Effector memory CD4-positive, alpha-beta T cell (primary cell): ENCODE data around the gene INPP5K.

ENCODE experiments used
- DNase-seq, 3 donors: peaks; one replicate each; pipeline ENCODE4 v3.0.0-alpha.2; 2020
- H3K27ac ChIP-seq: 2 replicates; pipeline ENCODE4 v1.7.0; 2013; ENCODE audit warnings: mild to moderate bottlenecking, low read length, moderate library complexity; ENCODE audit not compliant: insufficient read depth, poor library complexity, severe bottlenecking
- H3K27me3 ChIP-seq: replicated peaks from 2 replicates; pipeline ENCODE4 v1.7.0; 2013; ENCODE audit warnings: mild to moderate bottlenecking, low read length; ENCODE audit not compliant: insufficient read depth, control insufficient read depth, poor library complexity, severe bottlenecking
- H3K36me3 ChIP-seq: 2 replicates; pipeline ENCODE4 v1.7.0; 2013; ENCODE audit warnings: mild to moderate bottlenecking, low read length, moderate library complexity; ENCODE audit not compliant: control insufficient read depth, insufficient read depth
- H3K4me1 ChIP-seq: 2 replicates; pipeline ENCODE4 v1.7.0; 2013; ENCODE audit warnings: low read length, mild to moderate bottlenecking; ENCODE audit not compliant: control insufficient read depth, insufficient read depth, poor library complexity, severe bottlenecking
- H3K4me3 ChIP-seq: 2 replicates; pipeline ENCODE4 v1.7.0; 2013; ENCODE audit warnings: low read length, low read depth, mild to moderate bottlenecking; ENCODE audit not compliant: insufficient read depth, poor library complexity, severe bottlenecking
- H3K9me3 ChIP-seq: 2 replicates; pipeline ENCODE4 v1.7.0; 2013; ENCODE audit warnings: mild to moderate bottlenecking, low read length, moderate library complexity; ENCODE audit not compliant: control insufficient read depth

INPP5K gene

DNA sequence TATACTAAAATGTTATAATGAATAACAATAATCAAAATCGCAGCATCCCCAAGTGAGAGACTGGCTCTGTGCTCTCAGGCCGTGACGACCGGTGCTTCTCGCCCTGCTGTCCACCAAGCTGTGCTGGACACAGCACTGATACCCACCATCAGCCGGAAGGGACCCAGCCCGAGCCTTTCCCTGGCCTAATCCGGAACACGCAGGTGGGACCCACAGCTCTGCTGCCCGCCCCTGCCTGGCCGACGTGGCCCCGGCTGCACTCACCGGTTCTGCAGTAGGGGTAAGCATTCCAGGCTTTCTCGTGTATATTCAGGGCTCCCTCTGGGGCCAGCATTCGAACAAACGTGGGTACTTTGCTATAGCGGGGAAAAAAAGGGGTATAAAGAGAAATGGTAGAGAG, 31.6 kb upstream of the INPP5K start:
- Histone ChIP-seq H3K9me3 (no peaks in the 10 kb centered on the region), H3K4me3 (no peak overlapping the region), H3K27ac (no peak overlapping the region), H3K4me1 (no peaks in the 10 kb centered on the region), H3K36me3 (peaks cover 22% of the 10 kb centered on the region), H3K27me3 (no peaks in the 10 kb centered on the region)
- no peak for DNase-seq

DNA sequence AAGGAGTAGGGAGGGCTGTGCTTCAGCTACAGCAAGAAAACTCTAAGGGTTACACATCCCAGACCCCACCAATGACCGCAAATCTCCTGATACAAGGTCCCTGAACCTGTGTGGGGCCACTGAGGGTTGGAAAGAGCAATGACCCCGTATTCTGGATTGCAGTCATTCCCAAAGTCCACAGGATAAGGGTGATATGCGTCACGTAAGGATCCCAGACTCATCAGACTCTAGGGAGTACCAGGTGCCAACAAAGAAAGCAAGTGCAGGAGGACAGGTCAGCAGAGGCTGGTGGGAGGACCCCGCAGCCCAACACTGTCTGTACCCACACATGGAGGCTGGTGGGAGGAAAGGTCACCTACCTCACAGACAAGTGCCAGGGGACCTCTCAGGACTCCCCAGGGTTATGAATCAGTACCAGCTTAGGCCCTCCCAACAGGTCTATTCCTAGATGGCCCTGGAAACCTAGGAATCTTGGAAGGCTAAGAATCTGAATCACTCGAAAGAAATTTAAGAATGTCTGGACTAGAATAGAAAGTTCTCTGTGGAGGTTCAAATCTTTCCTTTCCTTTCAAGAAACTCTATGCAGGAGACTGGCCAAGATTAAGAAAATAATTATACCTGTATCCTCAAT, 30.0 kb upstream of the INPP5K start:
- no peaks in the 10 kb centered on the region for H3K9me3 ChIP-seq
- H3K27me3 ChIP-seq: no peaks in the 10 kb centered on the region
- peaks cover 30% of the 10 kb centered on the region for H3K36me3 ChIP-seq
- no peak overlapping the region for H3K27ac ChIP-seq
- DNase-seq: no peak
- H3K4me1 ChIP-seq: no peaks in the 10 kb centered on the region
- H3K4me3 ChIP-seq: no peak overlapping the region

- H3K4me3 ChIP-seq: no peak overlapping the region
- no peaks in the 10 kb centered on the region for H3K27me3 ChIP-seq
- no peak overlapping the region for H3K27ac ChIP-seq
- no peak for DNase-seq
- peaks cover 28% of the 10 kb centered on the region for H3K36me3 ChIP-seq
- no peaks in the 10 kb centered on the region for H3K9me3 ChIP-seq
- H3K4me1 ChIP-seq: no peaks in the 10 kb centered on the region
These were observed 29.2 kb upstream of the INPP5K start for GRCh38 chr17:1545618-1546017.

GRCh38 chr17:1542316-1542715, 25.9 kb upstream of the INPP5K start:
- no peak overlapping the region for H3K4me3 ChIP-seq
- H3K27ac ChIP-seq: no peak overlapping the region
- no peak for DNase-seq
- no peaks in the 10 kb centered on the region for H3K4me1 ChIP-seq
- peaks cover 44% of the 10 kb centered on the region for H3K36me3 ChIP-seq
- H3K9me3 ChIP-seq: no peaks in the 10 kb centered on the region
- no peaks in the 10 kb centered on the region for H3K27me3 ChIP-seq

GRCh38 chr17:1541367-1541904, 25.0 kb upstream of the INPP5K start:
- no peak for DNase-seq
- Histone ChIP-seq H3K9me3 (no peaks in the 10 kb centered on the region), H3K27ac (no peak overlapping the region), H3K36me3 (peaks cover 39% of the 10 kb centered on the region), H3K4me1 (no peaks in the 10 kb centered on the region), H3K27me3 (no peaks in the 10 kb centered on the region), H3K4me3 (no peak overlapping the region)

DNA sequence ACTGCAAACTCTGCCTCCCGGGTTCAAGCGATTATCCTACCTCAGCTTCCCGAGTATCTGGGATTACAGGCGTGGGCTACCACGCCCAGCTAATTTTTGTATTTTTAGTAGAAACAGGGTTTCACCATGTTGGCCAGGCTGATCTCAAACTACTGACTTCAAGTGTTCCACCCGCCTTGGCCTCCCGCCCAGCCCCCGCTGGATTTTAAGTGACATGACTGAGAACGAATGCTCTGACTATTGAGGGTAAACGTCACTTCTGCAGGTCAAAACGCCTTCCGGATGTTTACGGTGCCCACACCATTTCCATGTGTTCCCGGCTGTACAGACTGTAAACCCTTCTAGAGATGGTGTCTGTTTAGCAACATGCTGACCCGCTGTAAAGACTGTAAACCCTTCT, 23.4 kb upstream of the INPP5K start:
- H3K4me1 ChIP-seq: no peaks in the 10 kb centered on the region
- DNase-seq: no peak
- H3K27me3 ChIP-seq: no peaks in the 10 kb centered on the region
- no peaks in the 10 kb centered on the region for H3K9me3 ChIP-seq
- H3K36me3 ChIP-seq: peaks cover 39% of the 10 kb centered on the region
- no peak overlapping the region for H3K4me3 ChIP-seq
- H3K27ac ChIP-seq: no peak overlapping the region

GRCh38 chr17:1535737-1536136, 19.3 kb upstream of the INPP5K start:
- no peak for DNase-seq
- Histone ChIP-seq H3K9me3 (no peaks in the 10 kb centered on the region), H3K4me3 (no peak overlapping the region), H3K36me3 (peaks cover 32% of the 10 kb centered on the region), H3K4me1 (no peaks in the 10 kb centered on the region), H3K27me3 (no peaks in the 10 kb centered on the region), H3K27ac (no peak overlapping the region)

DNA sequence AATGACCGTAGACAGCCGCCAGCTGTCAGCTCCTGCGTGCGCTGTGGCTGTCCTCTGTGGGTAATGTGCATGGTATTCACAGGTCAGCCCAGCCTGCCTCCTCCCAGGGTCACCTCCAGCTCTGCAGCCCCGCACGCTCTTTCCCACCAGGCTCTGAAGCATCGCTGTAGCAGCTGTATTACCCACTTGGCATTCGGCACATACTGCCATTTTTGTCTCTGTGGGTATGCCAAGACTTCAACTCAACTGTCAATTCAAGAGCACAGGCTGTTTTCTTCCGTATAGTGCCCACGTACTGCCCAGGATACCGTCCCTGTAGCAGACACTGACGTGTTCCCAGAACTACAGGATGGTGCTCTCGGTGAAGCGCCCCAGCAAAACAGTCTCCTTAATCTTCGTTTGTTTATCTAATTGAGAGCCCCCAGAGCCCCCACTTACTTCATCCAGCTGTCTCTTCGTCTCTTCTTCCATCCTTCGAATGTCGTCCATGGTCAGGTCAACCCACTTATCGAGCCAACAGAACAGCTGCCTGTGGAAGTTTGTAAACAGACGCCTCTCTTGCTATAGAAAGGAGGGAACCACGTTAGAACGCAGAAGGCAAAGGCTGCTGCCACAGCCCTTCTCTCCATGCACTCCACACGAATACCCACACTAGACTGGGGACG, 17.4 kb upstream of the INPP5K start:
- H3K9me3 ChIP-seq: no peaks in the 10 kb centered on the region
- no peak overlapping the region for H3K27ac ChIP-seq
- H3K4me3 ChIP-seq: no peak overlapping the region
- H3K27me3 ChIP-seq: no peaks in the 10 kb centered on the region
- no peak for DNase-seq
- H3K36me3 ChIP-seq: peaks cover 28% of the 10 kb centered on the region
- H3K4me1 ChIP-seq: no peaks in the 10 kb centered on the region

- peaks cover 20% of the 10 kb centered on the region for H3K36me3 ChIP-seq
- no peak overlapping the region for H3K27ac ChIP-seq
- H3K4me1 ChIP-seq: no peaks in the 10 kb centered on the region
- H3K9me3 ChIP-seq: no peaks in the 10 kb centered on the region
- peak in 2 of 3 donors; percentile 17 to 32 for DNase-seq
- no peak overlapping the region for H3K4me3 ChIP-seq
- H3K27me3 ChIP-seq: no peaks in the 10 kb centered on the region
These were observed 16.6 kb upstream of the INPP5K start for GRCh38 chr17:1532836-1533602.

DNA sequence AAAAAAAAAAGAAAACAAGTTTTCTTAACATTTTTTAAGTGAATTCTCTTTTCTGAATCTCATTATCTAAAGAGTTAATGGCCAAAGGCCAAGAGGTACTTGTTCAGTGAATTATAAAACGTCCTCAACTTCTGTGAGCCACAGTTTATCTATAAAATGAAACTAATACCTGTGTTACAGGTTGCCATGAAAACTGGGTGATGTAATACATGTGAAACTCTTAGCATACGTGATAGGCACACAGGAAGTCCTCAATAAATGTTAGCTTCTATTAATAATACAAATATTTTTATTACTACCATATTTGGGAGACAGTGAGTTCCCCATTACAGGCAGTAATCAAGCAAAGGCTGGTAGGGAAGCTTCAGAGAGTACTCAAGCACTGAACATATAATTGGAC, 13.5 kb upstream of the INPP5K start:
- H3K27ac ChIP-seq: no peak overlapping the region
- H3K4me1 ChIP-seq: no peaks in the 10 kb centered on the region
- peaks cover 15% of the 10 kb centered on the region for H3K36me3 ChIP-seq

More for the DNA sequence above, 13.5 kb upstream of the INPP5K start:
- Histone ChIP-seq H3K9me3 (no peaks in the 10 kb centered on the region), H3K4me3 (no peak overlapping the region), H3K27me3 (no peaks in the 10 kb centered on the region)
- no peak for DNase-seq
